ENCODE measurements around the gene FBLN1.

FBLN1 gene

DNA sequence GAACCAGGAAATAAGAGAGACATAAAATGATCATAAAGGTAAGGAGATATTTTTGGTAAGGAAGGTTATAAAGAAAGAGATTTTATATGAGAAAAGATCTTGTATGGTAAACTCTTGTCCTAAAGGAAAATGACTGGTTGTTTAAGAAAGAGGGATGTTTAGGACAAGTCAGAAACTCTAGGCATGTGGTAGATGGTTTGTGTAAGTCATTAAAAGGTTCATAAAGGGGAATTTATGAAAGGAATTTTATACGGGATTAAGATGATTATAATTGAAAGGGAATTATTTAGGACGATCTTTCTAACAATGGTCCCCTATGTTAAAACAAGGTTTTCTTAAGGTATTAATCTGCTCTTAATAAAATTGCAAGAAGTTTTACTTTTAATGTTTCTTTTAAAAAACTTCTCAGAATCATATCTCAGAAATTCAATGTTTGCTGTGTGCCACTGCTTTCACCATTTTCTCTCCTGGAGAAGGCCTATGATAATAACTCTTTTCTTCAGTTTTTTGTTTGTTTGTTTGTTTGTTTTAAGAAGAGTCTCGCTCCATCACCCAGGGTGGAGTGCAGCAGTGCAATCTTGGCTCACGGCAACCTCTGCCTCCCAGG is 13.8 kb upstream of the FBLN1 start:
- Histone ChIP-seq H3K4me1 (ENCODE audit: insufficient read depth, low read length, poor library complexity, severe bottlenecking) (no peaks in the 10 kb centered on the region), H4K20me1 (ENCODE audit: insufficient read depth, low read length, poor library complexity, severe bottlenecking) (no peaks in the 10 kb centered on the region), H3K36me3 (ENCODE audit: insufficient read depth, low read length) (no peaks in the 10 kb centered on the region), H3K4me2 (ENCODE audit: low read depth, low read length, poor library complexity, severe bottlenecking) (no peak overlapping the region), H3K9me3 (ENCODE audit: insufficient read depth, low read depth, low read length) (no peaks in the 10 kb centered on the region), H3K27me3 (ENCODE audit: insufficient read depth, low read length, poor library complexity, severe bottlenecking) (no peaks in the 10 kb centered on the region), H3K4me3 (ENCODE audit: low read length, poor library complexity, severe bottlenecking) (no peak overlapping the region), H3K9me2 (replicated peaks; ENCODE audit: low read depth, low read length) (no peaks in the 10 kb centered on the region), H3F3A (ENCODE audit: low read depth) (no peaks in the 10 kb centered on the region), H3K79me2 (ENCODE audit: insufficient read depth, low read length) (no peaks in the 10 kb centered on the region), H2AFZ (ENCODE audit: low read length) (no peak overlapping the region), H3K9ac (ENCODE audit: low read depth, low read length, poor library complexity, severe bottlenecking) (no peak overlapping the region)
- TF ChIP-seq EZH2phosphoT487 (IDR thresholded peaks at IDR 0.05; ENCODE audit: borderline replicate concordance) = no peak
- TF ChIP-seq, protein P1, sequence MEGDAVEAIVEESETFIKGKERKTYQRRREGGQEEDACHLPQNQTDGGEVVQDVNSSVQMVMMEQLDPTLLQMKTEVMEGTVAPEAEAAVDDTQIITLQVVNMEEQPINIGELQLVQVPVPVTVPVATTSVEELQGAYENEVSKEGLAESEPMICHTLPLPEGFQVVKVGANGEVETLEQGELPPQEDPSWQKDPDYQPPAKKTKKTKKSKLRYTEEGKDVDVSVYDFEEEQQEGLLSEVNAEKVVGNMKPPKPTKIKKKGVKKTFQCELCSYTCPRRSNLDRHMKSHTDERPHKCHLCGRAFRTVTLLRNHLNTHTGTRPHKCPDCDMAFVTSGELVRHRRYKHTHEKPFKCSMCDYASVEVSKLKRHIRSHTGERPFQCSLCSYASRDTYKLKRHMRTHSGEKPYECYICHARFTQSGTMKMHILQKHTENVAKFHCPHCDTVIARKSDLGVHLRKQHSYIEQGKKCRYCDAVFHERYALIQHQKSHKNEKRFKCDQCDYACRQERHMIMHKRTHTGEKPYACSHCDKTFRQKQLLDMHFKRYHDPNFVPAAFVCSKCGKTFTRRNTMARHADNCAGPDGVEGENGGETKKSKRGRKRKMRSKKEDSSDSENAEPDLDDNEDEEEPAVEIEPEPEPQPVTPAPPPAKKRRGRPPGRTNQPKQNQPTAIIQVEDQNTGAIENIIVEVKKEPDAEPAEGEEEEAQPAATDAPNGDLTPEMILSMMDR (conservative IDR thresholded peaks at IDR 0.05; ENCODE audit: low read length) = no peak

DNA sequence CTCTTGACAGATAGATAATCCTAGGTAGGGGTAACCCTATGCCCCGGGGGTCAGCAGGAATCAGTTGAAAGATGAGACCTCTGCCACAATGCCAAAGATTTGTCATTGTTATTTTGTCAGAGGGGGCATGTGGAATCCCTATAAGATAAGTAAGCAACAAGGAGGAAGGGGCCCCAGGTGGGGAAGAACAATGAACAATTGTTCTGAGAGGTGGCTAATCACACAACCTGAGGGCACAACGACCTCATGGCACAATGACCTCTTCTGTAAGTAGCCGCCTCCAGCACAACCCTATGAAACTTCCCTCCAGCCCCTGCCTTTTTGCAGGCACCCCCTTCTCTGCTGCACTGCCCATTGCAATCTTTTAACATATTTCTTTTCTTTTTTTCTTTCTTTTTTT is 11.8 kb upstream of the FBLN1 start:
- Histone ChIP-seq H3F3A (ENCODE audit: low read depth) (no peaks in the 10 kb centered on the region), H4K20me1 (ENCODE audit: insufficient read depth, low read length, poor library complexity, severe bottlenecking) (no peaks in the 10 kb centered on the region), H2AFZ (ENCODE audit: low read length) (no peak overlapping the region), H3K27me3 (ENCODE audit: insufficient read depth, low read length, poor library complexity, severe bottlenecking) (no peaks in the 10 kb centered on the region), H3K9ac (ENCODE audit: low read depth, low read length, poor library complexity, severe bottlenecking) (no peak overlapping the region), H3K79me2 (ENCODE audit: insufficient read depth, low read length) (no peaks in the 10 kb centered on the region), H3K4me3 (ENCODE audit: low read length, poor library complexity, severe bottlenecking) (no peak overlapping the region), H3K36me3 (ENCODE audit: insufficient read depth, low read length) (no peaks in the 10 kb centered on the region), H3K4me2 (ENCODE audit: low read depth, low read length, poor library complexity, severe bottlenecking) (no peak overlapping the region), H3K4me1 (ENCODE audit: insufficient read depth, low read length, poor library complexity, severe bottlenecking) (no peaks in the 10 kb centered on the region), H3K9me2 (replicated peaks; ENCODE audit: low read depth, low read length) (no peaks in the 10 kb centered on the region), H3K9me3 (ENCODE audit: insufficient read depth, low read depth, low read length) (no peaks in the 10 kb centered on the region)
- TF ChIP-seq, protein P1 (conservative IDR thresholded peaks at IDR 0.05; ENCODE audit: low read length) = no peak
- TF ChIP-seq EZH2phosphoT487 (IDR thresholded peaks at IDR 0.05; ENCODE audit: borderline replicate concordance) = no peak

DNA sequence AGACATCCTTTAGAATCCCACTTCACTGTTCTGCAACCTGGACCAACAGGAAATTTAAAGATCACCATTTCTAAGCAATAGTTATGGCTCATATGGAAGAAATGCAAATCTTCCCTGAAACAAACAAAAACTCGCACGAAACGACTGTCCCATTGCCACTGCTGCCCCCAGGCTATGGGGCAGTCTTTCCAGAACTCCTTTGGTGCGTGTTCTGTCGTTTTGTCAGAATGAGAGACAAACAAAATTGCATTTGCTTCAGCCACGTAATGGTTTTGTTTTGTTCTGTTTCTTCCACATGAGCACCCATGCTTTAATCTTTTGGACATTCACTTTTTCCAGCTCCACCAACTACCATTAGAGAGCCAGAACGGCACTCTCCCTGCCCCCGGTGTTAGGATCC is 10.8 kb upstream of the FBLN1 start:
- Histone ChIP-seq H3K9me2 (replicated peaks; ENCODE audit: low read depth, low read length) (no peaks in the 10 kb centered on the region), H4K20me1 (ENCODE audit: insufficient read depth, low read length, poor library complexity, severe bottlenecking) (no peaks in the 10 kb centered on the region), H3K4me1 (ENCODE audit: insufficient read depth, low read length, poor library complexity, severe bottlenecking) (no peaks in the 10 kb centered on the region), H3K9me3 (ENCODE audit: insufficient read depth, low read depth, low read length) (no peaks in the 10 kb centered on the region), H3K9ac (ENCODE audit: low read depth, low read length, poor library complexity, severe bottlenecking) (no peak overlapping the region), H3K4me3 (ENCODE audit: low read length, poor library complexity, severe bottlenecking) (no peak overlapping the region), H3F3A (ENCODE audit: low read depth) (no peaks in the 10 kb centered on the region), H3K79me2 (ENCODE audit: insufficient read depth, low read length) (no peaks in the 10 kb centered on the region), H3K36me3 (ENCODE audit: insufficient read depth, low read length) (no peaks in the 10 kb centered on the region), H3K4me2 (ENCODE audit: low read depth, low read length, poor library complexity, severe bottlenecking) (no peak overlapping the region), H2AFZ (ENCODE audit: low read length) (no peak overlapping the region), H3K27me3 (ENCODE audit: insufficient read depth, low read length, poor library complexity, severe bottlenecking) (no peaks in the 10 kb centered on the region)
- TF ChIP-seq EZH2phosphoT487 (IDR thresholded peaks at IDR 0.05; ENCODE audit: borderline replicate concordance) = no peak
- TF ChIP-seq, protein P1 (conservative IDR thresholded peaks at IDR 0.05; ENCODE audit: low read length) = no peak
